ENCODE data around the gene CHMP1B.

Gene CHMP1B

GRCh38 chr18:11831921-11832320 is 19.3 kb upstream of the CHMP1B start:
- no peak for DNase-seq (ENCODE audit: extremely low read depth, low read depth)
- no peak overlapping the region for H3K4me3 ChIP-seq (replicated peaks; ENCODE audit: low read depth, low read length)
- no peak for TF ChIP-seq CTCF (IDR thresholded peaks at IDR 0.05; ENCODE audit: low read depth, low read length, missing control alignments)

GRCh38 chr18:11834772-11835171 is 16.4 kb upstream of the CHMP1B start:
- no peak for DNase-seq (ENCODE audit: extremely low read depth, low read depth)
- TF ChIP-seq CTCF (IDR thresholded peaks at IDR 0.05; ENCODE audit: low read depth, low read length, missing control alignments) = no peak
- no peak overlapping the region for H3K4me3 ChIP-seq (replicated peaks; ENCODE audit: low read depth, low read length)

- TF ChIP-seq CTCF (IDR thresholded peaks at IDR 0.05; ENCODE audit: low read depth, low read length, missing control alignments) = no peak
- no peak overlapping the region for H3K4me3 ChIP-seq (replicated peaks; ENCODE audit: low read depth, low read length)
- DNase-seq (ENCODE audit: extremely low read depth, low read depth) = no peak
Observed at GRCh38 chr18:11839556-11839955, 11.7 kb upstream of the CHMP1B start.

GRCh38 chr18:11840493-11840892 is 10.7 kb upstream of the CHMP1B start:
- TF ChIP-seq CTCF (IDR thresholded peaks at IDR 0.05; ENCODE audit: low read depth, low read length, missing control alignments) = no peak
- H3K4me3 ChIP-seq (replicated peaks; ENCODE audit: low read depth, low read length) = no peak overlapping the region

GRCh38 chr18:11842562-11842961 is 8.7 kb upstream of the CHMP1B start:
- no peak for DNase-seq (ENCODE audit: extremely low read depth, low read depth)
- TF ChIP-seq CTCF (IDR thresholded peaks at IDR 0.05; ENCODE audit: low read depth, low read length, missing control alignments) = no peak
- no peak overlapping the region for H3K4me3 ChIP-seq (replicated peaks; ENCODE audit: low read depth, low read length)

More at GRCh38 chr18:11840493-11840892, 10.7 kb upstream of the CHMP1B start:
- no peak for DNase-seq (ENCODE audit: extremely low read depth, low read depth)

- no peak for DNase-seq (ENCODE audit: extremely low read depth, low read depth)
- TF ChIP-seq CTCF (IDR thresholded peaks at IDR 0.05; ENCODE audit: low read depth, low read length, missing control alignments) = no peak
Observed at GRCh38 chr18:11844436-11844835, 6.8 kb upstream of the CHMP1B start.

GRCh38 chr18:11845654-11846053 is 5.6 kb upstream of the CHMP1B start:
- no peak overlapping the region for H3K4me3 ChIP-seq (replicated peaks; ENCODE audit: low read depth, low read length)
- DNase-seq (ENCODE audit: extremely low read depth, low read depth) = no peak
- TF ChIP-seq CTCF (IDR thresholded peaks at IDR 0.05; ENCODE audit: low read depth, low read length, missing control alignments) = no peak

More at GRCh38 chr18:11844436-11844835, 6.8 kb upstream of the CHMP1B start:
- H3K4me3 ChIP-seq (replicated peaks; ENCODE audit: low read depth, low read length) = no peak overlapping the region
